Activated T-cell treated with anti-CD3 and anti-CD28 coated beads for 4 hours (primary cell): ENCODE measurements around the gene ARHGEF6.

Experiments used
- DNase-seq: peaks from one replicate; pipeline ENCODE4 v3.0.0-alpha.2; 2020

ARHGEF6 gene

DNA sequence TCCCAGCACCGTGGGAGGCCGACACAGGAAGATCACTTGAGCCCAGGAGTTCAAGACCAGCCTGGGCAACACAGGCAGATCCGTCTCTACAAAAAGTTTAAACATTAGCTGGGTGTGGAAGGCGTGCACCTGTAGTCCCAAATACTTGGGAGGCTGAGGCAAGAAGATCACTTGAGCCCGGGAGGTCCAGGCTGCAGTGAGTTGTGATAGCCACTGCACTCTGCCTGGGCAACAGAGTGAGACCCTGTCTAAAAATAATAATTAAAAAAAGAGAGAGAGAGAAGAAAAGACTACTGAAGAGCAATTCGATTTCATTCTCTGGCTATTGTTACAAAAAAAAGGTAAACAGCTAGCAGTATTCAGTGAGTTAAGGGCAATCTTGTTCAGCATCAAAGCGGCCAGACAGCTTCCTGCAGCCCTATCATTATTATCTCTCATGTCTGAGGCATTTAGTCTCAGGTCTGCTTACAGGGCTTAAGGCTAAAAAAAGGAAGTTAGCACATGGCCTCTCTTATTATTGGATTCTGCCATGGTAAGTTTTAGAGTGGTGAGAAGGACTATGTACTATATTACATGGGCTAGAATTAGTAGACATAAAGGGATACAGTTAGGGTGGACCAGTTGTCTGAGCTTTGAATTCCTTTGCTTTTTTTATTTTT lies 37.9 kb downstream of the ARHGEF6 start:
- DNase-seq, result no peak

DNA sequence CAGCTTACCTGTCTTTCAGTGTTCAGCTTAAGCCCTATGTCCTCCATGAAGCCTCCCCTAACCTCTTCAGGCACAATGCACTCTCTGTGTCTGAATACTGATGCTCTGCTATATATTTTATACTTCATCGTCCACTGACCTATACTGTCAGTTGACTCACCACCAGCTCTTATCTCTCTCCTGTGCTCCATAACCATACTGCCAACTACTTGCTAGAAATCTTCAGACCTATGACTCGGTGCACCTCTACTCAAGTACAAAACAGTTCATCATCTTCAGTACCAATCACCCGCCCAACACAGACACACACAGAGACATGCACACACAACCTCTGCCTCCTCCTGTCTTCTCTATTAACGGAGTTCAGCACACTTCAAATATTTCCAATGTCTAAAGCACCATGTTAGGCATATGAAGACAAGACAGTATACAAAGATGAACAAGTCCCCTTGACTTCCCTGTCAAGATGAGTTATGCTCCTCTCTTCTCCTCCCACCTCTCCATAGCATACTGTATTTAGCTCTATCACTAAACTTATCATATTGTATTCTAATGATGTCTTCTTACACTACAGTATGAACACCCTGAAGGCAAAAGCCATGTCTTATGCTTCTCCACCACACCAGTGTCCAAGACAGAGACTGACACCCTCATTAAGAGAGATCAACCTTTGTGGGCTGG lies 42.5 kb downstream of the ARHGEF6 start:
- DNase-seq, result no peak

DNA sequence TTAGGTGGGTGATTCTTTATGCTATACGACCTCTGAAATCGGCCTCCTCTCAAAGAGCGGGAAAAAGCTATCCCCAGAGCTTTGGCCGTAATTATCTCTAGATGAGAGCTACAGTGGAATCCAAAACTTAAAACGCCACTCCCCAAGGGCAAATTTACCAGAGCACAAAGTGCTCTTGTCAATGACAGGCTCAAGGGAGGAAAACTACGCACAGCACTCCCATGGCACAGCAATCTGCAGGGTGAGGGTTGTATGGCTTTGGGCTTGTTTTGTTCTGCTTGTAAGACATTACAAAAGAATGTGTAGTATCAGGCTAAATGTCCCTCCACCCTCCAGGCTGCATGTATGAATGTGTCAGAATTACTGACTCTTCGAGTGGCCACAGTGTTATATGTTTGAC lies 44.0 kb downstream of the ARHGEF6 start:
- DNase-seq, result no peak

DNA sequence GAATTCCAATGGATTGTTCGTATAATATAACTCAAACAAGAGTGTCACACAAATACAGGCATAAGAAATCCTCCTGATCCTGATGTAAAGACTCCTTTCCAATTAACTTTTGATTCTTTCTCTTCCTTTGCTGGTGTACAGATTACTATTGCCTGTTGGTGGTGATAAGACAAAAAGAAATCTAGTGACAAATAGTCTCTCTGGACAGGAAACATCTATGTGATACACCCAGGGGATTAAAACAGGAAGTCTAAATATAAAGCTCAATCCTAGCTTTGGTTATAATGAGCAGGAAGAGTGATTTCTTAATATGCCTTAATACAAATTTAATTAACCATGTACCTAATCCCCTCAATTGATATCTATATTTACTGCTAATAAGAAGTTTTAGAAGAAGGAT lies 45.1 kb downstream of the ARHGEF6 start:
- no peak for DNase-seq

DNA sequence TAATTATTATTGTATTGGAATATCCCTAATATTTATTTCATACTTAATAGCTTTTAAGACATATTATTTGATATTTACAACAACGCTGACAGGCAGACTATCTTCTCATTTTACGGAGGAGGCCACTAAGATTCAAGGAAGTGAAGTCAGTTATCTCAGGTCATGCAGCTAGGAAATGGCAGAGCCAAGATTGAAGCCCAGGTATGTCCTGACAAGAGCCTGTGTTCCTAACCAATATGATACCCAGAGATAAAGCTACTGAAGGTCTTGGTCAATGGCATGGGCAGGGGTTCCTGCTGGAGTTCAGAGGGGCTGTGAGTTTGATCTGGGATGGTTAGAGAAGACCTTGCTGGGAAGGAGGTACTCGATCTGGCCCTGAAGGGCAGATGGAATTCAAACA lies 47.1 kb downstream of the ARHGEF6 start:
- DNase-seq, result no peak

DNA sequence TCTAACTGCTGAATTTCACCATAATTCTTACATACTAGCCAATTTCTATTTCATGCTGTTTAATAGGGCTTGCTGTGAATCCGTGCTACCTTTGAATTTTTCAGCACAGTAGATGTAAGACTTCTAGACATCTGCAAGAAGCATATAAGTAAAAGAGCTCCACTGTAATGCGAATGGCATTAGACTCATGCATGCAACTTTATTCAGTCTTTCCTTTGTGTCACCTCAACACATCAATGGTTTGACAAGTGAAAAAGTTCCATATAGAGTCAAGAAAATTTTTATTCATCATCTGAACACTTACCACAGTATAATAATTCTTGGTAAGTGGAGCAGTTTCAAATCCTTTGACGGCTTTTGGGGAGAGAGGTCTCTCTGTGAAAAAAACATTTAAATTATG lies 48.9 kb downstream of the ARHGEF6 start:
- no peak for DNase-seq

DNA sequence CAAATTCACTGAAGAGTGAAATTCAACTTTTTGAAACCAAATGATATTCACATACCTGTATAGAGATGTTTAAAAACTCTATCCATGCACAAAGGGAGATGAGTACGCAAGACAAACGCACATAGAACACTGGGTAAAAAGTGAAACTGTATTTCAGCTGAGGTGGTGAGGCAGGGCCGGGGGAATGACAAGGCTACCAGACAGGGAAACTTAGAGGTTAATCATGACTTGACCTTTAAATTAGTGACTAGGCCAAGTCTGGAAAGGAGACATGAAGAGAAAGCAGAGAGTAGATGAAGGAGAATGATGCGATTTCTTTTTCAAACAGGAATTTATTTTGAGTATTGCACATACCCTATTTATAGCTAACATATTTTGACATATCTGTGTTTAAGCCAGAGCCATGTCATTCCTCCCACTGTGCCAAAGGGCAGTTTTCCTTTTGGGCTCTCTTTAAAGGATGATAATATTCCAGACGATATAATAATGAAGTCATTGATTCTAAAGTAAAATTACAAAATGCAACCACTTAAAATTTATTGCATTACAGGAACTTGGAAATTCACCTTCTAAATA lies 49.4 kb downstream of the ARHGEF6 start:
- no peak for DNase-seq

DNA sequence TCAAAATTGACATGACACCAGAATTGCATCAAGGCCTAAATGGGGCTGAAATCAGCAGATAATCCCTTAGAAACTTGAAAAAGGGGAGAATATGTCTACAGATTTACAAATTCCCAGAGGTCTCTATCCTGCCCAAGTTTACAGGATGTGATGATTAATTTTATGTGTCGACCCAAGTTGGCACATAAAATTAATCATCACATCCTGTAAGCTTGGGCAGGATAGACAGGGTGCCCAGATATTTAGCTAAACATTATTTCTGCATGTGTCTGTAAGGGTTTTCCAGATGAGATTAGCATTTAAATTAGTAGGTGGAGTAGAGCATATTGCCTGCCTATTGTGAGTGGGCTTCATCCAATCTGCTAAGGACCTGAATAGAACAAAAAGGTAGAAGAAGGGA lies 52.3 kb downstream of the ARHGEF6 start:
- DNase-seq, result no peak

DNA sequence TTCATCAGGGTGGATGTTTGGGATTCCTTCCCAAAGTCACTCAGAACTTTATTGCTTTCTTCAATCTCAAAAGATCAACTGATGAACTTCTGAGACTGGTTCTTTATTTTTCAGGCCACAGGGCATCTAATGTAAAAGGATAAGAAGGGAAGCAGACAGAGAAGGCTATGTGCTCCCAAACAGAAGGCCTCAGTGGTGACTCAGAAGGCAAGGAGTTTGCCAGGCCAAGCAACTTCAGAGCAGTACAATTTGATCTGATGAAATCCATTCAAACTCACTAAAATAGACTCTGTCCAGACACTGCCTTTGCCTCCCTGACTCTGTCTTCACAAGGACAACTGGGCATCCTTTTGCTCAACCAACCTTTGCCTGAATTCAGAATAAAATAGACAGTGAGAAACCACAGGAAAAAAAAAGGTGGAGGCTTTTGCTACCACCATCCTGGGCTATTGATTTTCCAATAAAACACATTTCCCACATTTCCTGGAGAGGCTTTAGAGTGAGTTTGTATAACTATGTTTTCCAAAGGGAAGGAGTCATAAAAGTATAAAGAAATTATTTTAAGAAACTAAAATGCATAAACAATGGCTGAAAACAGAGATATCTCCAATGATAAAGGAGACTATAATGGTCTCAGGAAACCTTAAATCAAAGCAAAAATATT lies 55.2 kb downstream of the ARHGEF6 start:
- DNase-seq, result no peak

DNA sequence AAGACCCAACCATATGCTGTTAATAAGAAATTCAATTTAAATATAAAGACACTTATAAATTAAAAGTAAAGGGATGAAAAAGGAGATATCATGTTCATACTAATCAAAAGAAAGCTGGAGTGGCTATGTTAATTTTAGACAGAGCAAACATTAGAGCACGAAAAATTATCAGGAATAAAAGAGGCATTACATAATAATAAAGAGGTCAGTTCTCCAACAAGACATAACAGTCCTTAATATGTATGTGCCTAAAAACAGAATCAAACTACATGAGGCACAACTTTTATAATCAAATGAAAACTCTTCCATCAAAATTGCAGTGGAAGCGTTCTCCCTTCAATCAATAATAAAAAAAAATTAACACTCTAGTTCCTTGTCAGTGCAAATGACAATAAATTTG lies 62.6 kb downstream of the ARHGEF6 start:
- no peak for DNase-seq

DNA sequence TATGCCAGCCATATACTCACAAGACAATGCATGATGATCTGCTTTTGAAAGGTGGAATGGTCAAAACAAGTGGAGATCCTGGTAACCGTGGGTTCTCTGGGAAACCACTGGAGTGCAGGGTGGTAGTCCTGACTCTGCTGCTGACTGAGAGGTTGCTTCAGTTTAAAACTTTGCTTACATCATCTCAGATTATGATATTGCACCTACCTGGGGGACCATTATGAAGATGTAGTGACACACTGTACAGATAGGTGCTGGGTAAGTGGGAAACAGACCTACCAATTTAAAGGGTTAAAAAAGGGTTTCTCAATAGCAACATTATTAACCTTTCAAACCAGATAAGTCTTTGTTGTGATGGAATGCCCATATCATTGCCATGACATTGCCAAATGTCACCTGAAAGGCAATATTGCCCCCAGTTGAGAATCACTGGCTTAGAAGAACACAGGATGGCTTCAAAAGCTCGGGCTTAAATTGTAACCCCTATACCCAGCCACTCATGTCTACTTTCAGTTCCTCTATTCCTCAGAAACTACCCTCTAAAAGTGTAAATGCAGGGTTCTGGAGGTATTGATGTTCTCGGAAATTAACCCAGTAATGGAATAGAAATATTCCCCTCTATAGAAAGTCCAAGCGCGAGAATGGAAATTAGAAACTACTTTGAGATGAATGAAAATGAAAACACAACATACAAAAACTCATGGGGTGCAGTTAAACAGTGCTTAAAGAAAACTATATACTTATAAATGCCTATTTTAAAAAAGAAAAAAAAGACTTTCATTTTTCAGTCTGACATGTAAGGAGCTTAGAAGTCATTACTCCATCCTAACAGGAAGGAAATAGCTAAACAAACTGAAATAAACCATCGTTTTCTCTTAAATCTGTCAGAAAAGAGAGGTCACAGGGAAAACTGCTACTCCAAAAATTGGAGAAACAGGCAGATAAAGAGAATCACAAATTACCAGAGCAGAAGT lies 65.8 kb downstream of the ARHGEF6 start:
- DNase-seq, result no peak

DNA sequence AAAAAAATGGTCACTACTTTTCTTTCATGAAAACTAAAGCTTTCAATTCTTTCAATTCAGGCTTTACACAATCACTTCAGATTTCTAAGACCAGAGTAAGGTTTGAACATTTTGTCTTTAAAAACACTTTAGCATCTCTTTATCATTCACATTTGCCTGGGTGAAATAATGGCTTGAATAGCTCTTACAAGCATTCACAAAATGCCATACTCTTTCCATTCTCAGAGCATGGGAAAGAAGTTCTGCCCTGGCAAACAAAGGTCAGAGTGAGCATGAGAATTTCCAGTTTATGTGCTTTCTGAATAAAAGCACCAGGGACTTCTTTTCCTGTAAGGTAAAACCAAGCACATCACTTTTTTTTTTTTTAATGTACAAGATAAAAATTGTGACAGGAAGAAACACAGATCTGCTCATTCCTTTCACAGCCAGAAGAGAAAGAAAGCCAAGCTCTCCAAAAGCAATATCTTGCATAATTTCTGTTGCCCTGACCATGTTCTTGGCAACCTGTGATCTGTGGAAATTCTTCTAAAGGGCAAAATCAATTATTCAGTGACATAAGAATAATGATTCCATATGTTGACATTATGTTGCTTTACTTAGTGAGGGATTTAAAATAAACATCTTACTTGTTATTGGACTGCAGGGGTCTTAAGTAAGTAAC lies 68.0 kb downstream of the ARHGEF6 start:
- DNase-seq, result no peak

DNA sequence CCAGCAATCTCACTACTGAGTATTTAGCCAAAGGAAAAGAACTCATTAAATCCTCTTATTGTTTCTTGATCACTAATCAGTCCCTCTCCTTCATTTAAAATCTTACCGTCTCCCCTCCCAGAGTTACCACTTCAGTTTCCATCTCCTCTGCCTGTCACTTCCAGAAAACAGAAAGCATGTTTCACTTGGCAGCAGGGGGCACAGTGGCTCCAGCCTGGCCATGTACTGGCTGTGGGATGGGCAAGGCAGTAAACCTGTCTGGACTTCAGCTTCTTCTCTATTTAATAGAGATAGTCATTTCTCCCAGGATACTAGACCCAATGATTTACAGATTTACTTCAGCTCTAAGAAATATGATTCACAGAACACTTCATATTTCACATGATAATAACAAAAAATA lies 69.6 kb downstream of the ARHGEF6 start:
- no peak for DNase-seq

DNA sequence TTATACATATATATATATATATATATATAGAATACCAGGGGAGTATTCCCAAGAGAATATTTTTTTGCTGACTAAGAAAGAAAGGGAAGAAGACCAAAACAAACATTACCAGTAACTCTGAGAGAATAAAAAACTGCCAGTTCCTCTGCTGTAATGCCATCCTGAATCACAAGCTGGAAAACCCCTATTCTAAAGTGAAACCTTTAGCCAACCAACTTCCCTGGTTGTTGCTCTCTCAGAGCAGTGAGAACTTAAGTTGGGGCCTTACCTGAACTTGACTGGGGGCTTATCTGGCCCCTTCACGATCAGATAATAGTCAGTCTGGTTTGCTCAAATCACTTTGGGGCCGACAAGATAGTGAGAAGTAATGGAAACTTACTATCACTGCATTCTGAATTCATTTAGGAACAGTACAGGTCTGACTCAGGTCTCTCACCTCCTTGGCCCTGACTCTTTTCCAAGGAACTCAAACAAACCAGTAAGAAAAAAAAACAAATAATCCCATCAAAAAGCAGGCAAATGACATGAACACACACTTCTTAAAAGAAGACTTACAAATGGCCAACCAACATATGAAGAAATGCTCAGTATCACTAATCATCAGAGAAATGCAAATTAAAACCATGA lies 70.3 kb downstream of the ARHGEF6 start:
- DNase-seq, result no peak

DNA sequence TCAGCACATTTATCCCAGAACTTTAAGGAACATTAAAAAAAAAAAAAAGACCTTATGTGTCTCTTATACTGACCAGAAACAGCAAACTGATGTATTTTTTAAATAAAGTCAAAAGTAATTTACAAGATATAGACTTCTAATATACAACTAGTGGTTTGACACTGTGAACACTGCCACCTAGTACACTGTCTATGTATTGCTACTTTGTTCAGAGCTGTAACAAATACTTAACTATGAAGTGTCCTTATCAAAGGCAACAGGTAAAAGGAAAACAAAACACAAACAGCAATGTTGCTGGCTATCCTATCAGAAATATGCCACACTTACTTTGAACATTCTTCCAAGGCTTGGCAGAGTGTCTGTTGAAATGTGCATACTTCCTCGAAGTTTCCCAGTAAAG lies 72.4 kb downstream of the ARHGEF6 start:
- DNase-seq, result no peak

DNA sequence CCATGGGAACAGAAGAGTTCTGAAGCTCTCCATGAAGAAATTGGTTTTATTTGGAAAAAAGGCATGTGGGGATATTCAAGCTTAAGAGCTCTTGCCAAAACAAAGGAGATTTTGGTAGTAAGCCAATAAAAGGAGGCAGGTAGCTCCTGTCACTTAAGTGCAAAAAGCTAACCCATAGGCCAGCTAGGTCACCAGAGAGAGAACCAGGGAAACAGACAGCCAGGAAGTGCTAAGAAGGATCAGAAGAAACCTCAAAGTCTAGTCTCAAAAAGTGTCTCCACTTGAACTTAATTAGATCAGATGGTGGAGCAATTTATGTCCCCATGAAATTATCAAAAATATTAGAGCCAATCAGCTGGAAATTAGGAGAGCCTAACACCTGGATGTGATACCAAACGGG lies 83.6 kb downstream of the ARHGEF6 start:
- no peak for DNase-seq

DNA sequence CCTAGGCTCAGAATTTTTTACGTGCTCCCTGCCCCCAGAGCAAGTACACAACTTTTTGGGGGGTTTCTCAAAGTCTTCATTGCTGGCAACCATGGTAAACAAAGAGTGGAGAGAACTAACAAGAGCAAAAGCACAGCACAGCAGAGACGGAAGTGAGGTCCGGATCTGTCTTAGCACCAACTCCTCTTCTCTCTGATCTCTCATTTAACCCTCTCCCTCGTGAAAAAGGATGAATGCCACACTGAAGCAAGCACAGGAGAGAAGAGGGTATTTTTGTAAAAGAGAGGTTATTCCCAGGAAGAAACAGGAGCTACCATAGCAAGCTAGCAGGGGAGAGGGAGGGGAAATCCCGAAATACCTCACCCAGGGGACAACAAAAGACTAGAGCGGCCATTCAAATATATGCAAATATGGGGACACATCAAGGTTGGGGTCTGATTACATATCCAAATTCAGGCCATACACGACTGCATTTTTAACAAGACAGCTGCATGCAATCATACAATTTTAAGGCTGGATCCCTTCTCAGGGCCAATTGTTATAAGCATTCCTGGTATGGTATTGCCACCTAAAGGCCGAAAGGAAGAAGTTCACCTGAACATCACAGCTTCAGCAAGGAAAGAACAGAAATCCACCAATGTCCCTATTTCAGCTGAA lies 86.2 kb downstream of the ARHGEF6 start:
- no peak for DNase-seq

DNA sequence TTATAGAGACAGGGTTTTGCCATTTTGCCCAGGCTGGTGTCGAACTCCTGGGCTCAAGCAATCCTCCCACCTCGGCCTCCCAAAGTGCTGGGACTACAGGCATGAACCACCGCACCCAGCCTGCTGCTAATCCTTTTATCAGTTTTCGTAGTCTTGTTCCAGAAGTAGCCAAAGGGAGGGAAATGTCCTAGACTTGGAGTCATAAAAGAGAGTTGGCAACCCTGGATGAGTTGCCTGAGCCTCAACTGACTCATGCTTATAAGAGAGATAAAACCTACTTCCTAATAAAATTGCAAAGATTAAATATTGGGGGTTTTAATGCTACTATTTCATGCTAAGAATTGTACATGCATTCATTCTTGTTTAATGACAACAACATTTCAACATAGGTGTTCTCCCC lies 88.5 kb downstream of the ARHGEF6 start:
- DNase-seq, result no peak

DNA sequence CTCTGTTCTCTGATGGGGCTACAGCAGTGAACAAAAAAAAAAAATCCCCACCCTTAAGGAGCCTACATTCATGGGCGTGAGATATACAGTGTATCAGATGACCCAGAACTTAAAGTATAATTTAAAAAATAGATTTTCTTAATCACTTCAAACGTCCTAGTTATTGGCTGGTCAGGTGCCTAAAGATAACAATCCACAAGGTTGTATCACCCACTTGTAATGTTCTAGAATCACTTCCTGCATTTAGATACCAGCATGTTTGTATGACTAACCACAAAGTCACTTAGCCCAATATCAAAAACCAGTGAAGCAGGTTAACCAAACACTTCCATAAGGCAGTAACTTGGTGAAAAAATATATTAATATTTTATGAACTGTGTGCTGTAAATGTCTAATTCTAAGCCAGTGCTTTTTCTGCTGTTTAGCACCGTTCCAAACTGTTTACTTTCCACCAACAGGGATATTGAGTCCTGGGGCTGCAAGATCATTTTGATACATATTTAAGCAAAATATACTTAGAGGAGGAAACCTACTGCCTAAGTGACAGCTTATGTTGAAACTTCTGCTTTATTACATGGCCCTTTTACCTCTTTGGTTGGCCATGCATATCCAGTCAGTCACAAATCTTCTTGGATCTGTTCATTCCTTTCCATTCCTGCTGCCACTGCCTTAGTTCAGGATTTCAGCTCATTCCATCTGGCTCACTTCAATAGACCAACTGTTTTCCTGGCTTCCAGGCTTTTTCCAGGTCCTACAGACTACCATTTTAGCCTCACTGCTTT lies 89.5 kb downstream of the ARHGEF6 start:
- no peak for DNase-seq

DNA sequence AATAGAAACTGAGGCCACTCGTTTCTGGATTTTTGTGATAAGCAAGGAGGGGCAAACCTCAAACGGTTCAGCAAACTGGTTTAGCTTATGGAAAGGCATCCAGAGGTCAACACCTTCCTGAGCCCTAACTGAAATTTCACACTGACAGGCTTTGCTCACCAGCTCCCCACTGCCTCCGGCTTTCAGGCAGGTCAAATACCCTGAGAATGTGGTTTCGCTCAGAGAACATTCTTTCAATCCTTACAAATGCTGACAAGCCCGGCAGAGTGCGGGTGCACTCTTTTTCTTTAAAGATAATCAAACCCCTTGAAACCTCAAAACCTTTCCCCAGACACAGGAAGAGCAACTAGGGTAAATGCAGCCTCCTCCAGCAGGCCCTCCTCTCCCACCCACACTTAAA lies 91.3 kb downstream of the ARHGEF6 start:
- no peak for DNase-seq
